UCSD-AML1 (cell line): Measurements from ENCODE around the gene LY6G6C.

Source experiments
- DNase-seq: peaks from one replicate; lab custom pipeline; 2025; ENCODE audit not compliant: unreplicated experiment; lab: John Stamatoyannopoulos, UW

Gene LY6G6C

GRCh38 chr6:31687321-31687720, 34.2 kb downstream of the LY6G6C start:
- DNase-seq: no peak

GRCh38 chr6:31686483-31686882, 35.1 kb downstream of the LY6G6C start:
- no peak for DNase-seq

DNA sequence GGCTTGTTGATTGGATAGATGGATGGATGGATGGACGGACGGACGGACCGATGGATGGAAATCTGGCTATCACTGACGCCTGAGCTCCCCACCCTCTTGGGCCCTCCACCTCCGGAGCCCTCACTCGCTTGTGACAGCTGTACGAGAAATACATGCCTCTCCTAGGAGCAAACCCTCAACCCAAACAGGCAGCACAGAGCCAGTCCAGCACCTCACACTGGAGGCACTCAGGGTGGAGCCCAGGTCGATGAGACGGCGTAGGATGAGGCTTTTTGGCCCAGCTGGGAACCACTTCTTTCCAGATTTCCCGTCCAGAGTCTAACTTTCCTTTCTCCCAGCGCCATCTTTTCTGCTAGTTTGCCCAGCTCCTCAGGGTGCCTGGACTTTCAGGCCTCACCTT, 38.0 kb downstream of the LY6G6C start:
- DNase-seq: no peak

DNA sequence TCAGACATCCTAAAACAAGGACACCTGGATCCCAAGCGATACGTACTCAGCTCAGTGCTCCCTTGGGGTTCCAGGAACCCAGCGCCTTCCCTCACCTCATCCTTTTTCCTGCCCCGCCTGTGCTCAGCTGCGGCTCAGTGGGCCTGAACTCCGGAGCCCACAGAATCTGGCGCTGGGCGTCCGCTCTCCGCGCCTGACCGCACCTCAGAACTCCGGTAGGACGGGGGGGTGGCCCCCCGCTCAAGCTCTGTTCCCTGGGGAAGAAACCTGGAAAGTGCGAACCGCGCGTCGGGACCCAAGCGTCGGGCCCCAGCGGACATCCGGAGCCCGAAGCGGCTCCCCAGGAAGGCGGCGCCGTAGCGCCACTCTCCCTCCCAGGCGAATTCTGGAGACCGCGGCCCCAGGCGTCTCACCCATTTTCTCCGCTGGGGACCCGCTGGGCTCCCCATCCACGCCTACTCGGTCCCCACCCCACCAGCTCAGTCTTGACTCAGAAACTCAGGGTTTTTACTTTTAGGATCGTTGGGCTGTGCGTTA, 40.3 kb downstream of the LY6G6C start:
- DNase-seq: peak; percentile 67

- peak; percentile 65 for DNase-seq
These were observed 41.1 kb downstream of the LY6G6C start, which contains the start of gene LY6G5C for GRCh38 chr6:31680226-31681134. TSS of gene LY6G5C (minus strand) at chr6:31681067. CDS start at chr6:31680373, 694 bp downstream.

GRCh38 chr6:31677955-31678354, 43.6 kb downstream of the LY6G6C start:
- no peak for DNase-seq

DNA sequence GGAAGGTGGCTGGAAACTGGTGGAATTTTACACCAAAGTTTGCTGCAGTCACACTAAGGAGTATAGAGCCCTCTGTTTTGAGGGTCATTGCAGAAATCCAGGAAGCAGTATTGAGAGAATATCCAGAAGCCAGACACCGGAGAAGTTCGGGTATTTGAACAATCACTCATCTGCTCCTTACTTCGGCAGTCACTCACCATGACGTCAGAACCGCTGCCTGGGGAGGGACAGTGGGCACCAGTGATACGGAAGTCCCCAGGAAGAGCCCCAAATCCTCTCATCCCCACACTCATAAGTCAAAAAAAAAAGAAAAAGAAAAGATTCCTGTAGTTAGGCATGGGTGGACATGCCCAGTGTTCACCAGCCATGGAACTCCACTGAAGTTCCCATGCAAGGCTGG, 44.6 kb downstream of the LY6G6C start:
- DNase-seq: no peak

- DNase-seq: no peak
These were observed 45.1 kb downstream of the LY6G6C start for GRCh38 chr6:31676322-31676903.

GRCh38 chr6:31669676-31670075, 51.9 kb downstream of the LY6G6C start, which contains the start of gene LY6G5B:
TSS of gene LY6G5B (plus strand) at chr6:31669976. CDS start at chr6:31670951, 975 bp downstream.
- no peak for DNase-seq
